NOMO-1 treated with DMSO at 0.1 percent for 48 hours (cell line): Measurements from ENCODE around the gene LHPP.
"Not testable (repeated sequence)": the region's sequence is repeated elsewhere in the genome, so short reads cannot be mapped to it uniquely, and the experiment has no call there.

Experiments used
- DNase-seq: peaks from one replicate; lab custom pipeline; 2025; ENCODE audit not compliant: unreplicated experiment; lab: John Stamatoyannopoulos, UW

Gene LHPP, protein sequence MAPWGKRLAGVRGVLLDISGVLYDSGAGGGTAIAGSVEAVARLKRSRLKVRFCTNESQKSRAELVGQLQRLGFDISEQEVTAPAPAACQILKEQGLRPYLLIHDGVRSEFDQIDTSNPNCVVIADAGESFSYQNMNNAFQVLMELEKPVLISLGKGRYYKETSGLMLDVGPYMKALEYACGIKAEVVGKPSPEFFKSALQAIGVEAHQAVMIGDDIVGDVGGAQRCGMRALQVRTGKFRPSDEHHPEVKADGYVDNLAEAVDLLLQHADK

DNA sequence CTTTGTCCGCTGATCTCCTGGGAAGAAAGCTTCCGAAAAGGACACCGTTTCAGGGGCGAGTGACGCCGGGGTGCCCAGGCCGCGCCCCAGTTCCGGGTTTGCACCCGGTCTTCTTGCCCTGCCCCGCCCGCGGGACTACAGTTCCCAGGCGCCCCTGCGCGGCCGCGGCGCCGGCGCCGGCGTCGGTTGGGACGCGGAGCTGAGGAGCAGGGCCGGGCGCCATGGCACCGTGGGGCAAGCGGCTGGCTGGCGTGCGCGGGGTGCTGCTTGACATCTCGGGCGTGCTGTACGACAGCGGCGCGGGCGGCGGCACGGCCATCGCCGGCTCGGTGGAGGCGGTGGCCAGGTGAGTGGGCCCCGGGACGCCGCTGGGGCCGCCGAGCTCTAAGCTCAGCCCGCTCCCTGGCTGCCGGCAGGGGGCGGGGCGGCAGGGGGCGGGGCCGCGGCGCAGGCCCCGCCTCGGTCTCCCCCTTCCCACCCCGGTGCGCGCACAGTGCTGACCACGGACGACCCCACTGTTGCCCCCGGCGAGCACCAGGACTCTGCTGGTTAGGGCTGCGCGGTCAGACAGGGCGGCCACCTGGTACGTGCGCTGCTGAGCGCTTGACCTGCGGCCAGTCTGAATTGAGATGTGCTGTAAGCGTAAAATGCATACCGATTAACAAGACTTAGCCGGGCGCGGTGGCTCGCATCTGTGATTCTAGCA, at the start of gene LHPP:
Gene LHPP (plus strand): TSS at position 182 of the 706 bp plus-strand sequence. CDS start 40 bp downstream, at position 222.
- DNase-seq, result peak; percentile 81

DNA sequence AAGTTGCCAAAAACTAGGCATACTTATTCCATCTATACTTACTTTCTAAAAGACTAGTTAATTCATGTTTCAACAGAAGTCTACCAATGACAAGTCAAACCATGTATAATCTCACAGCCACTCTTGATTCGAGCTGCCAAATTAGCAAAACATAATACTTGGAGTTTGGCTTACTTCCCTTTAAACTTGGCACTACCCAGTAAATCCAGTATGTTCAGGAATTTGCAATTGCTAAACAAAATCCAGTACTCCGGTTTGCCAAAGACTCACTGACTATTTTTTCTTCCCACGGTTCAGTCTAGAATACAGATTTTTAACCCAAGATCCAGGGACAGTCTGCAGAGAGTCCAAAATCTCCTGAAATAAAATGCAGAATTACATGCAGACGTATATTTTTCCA, 47.5 kb upstream of the LHPP start:
- DNase-seq, result no peak

DNA sequence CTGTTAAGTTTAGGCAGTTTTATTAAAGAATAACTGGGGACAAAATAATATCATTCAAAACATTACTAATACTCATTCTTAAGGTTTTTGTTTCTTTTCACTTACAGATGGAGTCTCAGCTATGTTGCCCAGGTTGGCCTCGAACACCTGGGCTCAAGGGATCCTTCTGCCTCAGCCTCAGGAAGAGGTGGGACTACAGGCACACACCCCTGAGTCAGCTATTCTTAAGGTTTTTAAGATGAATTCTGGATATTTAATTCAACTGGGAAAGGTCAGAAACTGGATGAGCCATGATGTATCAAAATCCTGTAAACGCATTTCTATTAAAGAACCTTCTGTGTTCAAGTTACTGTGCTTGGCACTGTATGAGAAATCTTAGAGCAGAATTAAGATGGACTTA, 46.4 kb upstream of the LHPP start:
- no peak for DNase-seq

DNA sequence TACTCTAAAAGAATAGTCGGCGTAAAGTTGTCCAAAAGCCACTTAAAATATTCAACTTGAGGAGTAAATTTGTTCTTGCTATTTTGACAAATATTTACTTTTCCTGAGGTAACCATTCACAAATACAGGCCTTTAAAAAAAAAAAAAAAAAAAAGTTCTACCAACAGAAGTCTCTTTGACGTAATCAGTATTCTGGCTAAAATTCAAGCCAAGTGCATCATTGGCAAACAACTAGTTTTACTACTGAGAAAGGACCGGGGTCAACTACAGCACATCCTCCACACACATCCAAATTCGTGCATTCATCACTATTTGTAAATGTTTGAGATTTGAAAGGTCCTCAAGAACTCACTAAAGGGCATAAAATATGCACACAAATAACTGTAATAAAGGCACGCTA, 44.9 kb upstream of the LHPP start:
- no peak for DNase-seq

DNA sequence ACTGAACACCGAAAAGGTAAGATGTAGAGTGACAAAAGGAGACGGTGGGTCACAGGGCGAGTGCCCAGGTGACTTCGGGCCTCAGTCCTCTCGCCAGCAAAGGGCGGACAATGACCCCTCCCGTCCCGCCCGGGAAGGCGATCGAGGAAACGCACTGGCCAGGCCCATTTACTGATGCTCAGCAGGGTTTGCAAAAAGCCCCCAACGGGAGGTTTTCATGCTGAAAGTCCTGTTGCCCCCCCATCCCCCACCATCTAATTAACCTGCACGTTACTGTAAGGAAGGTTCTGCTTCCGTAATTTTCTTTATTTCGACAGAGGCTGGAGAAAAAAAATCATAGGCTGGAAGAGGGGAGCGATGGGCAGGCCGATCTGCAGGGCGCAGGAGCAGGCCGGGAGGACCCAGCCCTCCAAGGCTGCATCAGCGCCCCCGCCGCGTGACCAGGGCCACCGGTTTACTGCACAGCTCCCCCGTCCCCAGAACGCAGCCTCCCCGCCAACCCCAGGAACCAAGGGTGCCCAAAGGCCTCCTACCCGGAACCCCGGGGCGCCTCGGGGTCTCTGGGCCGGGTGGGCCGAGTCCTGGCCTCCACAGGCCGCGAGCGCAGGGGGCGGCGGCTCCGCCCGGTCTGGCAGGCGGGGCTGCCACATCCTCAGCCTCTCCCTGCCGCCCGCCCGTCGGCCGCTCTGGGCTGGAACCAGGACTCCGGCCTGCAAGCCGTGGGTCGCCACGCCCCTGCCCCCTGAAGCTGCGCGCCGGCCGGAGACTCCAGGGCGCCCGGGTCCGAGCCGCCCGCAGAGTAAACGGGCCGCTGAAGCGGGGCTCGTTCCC, 43.5 kb upstream of the LHPP start:
- peak; percentile 42 for DNase-seq

DNA sequence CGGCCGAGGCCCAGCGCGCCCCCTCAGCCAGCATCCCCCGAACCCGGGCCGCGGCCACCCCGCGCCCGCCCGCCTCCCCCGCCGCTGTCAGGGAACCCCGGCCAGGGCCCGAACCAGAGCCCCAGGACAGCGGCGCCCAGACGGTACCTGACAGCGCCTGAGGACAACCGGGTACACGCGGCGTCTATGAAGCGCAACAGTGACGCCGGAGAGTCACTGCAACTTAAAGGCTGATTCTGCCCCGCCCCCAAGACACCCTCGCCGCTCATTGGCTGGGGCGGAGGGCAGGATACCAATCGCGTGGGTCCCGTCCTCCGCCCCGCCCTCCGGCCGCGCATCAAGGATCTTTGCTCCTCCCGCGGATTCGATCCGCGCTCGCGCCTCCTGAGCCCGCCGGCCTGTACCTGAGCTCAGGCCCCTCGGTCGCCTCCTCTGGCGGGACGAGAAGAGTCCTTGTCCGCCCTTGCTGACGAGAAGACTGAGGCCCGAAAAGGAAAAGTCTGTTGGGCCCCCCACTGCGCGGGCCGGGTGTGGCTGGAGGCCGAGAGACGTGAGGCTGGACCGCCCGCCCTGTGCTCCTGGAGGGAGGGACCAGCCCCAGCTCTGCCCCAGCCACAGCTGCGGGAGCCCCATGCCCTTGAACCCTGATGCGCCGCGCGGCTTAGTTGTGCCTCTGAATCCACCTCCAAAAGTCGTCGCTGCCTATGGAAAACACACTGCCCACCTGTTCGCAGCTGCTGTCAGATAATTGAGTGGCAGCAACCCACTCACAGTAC, 42.7 kb upstream of the LHPP start, which contains the start of gene OAT:
Gene OAT (minus strand): TSS at position 198 of the 776 bp plus-strand sequence. CDS start 6,752 bp downstream, outside the sequence.
- peak; percentile 94 for DNase-seq

DNA sequence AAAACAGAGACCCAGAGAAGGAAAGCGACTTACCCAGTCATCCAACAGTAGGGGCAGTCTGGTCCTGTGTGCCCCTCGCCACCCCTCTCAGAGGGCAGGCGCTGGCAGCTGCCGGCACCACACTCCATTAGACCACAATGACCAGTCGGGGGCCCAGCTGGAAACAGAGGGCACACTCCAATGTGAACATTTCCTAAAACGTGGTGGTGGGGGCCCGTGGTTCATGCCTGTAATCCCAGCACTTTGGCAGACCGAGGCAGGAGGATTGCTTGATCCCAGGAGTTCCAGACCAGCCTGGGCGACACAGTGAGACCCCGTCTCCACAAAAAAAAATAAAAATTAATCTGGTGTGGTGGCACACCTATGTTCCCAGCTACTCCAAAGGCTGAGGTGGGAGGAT, 42.0 kb upstream of the LHPP start:
- no peak for DNase-seq

DNA sequence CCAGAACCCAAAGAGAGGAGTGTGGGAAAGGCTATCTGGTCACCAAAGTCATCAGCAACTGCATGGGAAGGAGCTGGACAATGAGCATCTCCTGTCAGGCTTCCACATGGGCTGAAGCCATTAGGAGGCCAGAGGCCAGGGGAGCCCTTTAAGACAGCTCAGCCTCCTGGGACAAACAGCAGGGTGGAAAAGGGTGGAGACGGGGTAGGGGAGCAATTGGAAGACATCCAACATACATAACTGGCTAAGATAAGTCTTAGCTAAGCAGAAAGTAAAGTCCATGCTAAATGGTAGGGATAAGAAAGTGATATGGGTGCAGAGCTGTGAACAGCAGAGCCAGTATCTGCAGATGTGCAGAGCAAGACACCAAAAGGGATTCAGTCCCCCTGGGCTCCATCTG, 41.4 kb upstream of the LHPP start:
- DNase-seq, result no peak

DNA sequence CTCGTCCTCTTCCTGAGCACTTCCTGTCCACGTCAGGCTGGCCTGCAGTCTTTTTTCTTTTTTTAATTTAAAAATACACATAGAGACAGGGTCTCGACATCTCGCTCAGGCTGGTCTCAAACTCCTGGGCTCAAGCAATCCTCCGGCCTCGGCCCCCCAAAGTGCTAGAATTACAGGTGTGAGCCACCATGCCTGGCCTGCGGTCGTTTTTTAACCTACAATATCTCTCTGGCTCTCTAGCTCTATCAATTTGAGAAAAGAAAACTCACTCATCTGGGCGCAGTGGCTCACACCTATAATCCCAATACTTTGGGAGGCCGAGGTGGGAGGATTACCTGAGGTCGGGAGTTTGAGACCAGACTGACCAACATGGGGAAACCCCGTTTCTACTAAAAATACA, 38.9 kb upstream of the LHPP start:
- DNase-seq, result no peak

DNA sequence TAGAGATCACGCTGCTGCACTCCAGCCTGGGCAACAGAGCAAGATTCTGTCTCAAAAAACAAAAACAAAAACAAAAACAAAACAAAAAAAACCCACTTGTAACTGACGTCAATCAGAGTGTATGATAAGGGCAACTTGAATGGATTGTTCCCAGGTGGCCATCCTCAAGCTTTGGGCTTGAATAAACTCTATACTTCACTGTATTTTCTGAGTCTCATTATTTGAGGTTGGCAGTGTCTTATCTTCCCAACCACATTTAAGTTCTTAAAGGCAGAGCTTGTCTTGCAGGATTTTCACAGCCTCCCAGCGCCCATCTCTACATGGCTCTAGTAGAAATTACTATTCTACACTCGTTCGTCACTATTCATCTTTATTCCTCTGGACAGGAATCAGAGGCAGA, 37.8 kb upstream of the LHPP start:
- DNase-seq, result no peak

DNA sequence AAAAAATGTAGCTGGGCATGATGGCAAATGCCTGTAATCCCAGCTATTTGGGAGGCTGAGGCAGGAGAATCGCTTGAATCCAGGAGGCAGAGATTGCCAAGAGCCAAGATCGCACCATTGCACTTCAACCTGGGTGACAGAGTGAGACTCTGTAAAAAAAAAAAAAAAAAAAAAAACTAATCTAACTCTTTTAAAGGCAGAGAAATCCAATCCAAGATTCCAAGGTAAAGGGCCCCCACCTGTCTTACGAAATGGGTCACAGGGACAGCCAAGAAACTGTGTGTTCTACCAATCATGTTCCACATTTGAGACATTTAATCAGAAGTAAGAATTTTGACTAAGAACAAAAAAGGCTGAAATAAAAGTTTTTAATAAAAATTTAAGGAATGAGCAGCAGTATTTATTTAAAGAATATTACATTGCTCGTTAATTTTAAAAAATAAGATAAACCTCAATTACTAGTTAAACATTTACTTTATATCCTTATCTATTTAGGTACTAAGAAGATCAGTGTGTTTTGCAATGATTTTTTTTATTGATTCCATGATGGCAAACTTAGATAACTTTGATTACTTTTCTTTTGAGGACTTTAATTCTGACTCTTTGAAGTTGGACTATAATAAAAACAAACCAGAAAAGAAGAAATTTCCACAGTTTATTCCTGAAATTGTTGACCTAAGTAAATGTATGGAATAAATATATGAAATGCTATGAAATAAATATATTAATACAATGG, 36.2 kb upstream of the LHPP start:
- DNase-seq, result no peak

DNA sequence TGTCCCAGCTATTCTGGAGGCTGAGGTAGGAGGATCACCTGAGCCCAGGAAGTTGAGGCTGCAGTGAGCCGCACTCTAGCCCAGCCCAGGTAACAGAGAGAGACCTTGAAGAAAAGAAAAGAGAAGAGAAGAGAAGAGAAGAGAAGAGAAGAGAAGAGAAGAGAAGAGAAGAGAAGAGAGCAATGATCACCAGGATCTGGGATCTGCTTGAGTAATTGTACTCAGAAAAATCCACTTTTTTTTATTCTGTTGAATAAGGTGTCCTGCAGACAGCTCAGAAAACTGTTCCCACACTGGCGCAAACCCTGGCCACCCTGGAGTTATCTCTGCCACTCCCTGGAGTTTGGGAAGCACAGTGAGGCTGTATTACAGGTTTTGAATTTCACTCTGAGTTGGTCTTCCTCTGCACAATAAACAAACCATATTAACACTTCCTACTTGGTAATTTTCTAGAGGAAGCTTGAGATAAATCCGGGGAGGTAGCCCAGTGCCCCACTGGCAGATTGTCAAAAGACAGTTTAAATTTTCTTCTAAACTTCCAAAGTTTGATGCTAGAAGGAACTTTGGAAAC, 33.3 kb upstream of the LHPP start:
- no peak for DNase-seq

DNA sequence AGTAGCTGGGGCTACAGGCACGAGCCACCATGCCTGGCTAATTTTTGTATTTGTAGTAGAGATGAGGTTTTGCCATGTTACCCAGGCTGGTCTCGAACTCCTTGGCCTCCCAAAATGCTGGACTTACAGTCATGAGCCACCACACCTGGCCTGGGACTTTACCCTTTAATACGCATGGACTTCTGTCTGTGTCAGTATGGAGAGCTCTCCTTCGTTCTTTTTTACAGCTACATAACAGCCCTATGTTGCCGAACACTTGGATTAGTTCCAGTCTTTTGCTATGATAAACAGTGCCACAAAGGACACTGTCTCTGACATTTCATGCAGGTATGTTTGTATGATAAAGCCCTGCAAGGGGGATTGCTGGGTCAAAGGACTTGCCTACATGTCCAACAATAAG, 32.0 kb upstream of the LHPP start:
- no peak for DNase-seq

DNA sequence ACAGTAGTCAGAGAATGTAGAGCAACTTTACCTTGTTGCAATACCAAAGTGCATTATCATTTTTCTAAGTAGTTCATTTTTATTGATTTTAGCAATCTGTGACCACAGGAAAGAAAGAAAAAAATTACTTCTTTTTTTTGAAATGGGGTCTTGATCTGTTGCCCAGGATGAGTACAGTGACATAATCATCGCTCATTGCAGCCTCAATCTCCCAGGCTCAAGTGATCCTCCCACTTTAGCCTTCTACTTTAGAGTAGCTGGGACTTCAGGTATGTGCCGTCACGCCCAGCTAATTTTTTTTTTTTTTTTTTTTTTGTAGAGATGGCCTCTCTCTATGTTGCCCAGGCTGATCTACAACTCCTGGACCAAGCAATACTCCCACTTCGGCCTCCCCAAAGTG, 31.5 kb upstream of the LHPP start:
- DNase-seq, result no peak

DNA sequence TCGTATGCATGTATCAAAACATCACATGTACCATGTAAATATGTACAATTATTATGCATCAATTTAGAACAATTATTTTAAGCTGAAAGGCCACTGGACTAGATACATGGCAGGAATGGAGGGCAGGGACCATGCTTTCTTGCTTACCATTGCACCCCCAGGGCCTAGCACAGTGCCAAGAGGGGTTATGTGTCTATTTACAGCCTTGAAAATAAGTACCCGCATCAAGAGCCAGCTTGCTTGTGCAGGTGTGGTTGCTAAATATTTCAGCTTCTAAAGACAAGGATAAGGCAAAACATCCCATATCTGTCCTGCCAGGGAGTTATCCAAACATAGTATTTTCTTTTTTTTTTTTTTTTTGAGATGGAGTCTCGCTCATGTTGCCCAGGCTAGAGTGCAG, 28.2 kb upstream of the LHPP start:
- DNase-seq, result no peak

DNA sequence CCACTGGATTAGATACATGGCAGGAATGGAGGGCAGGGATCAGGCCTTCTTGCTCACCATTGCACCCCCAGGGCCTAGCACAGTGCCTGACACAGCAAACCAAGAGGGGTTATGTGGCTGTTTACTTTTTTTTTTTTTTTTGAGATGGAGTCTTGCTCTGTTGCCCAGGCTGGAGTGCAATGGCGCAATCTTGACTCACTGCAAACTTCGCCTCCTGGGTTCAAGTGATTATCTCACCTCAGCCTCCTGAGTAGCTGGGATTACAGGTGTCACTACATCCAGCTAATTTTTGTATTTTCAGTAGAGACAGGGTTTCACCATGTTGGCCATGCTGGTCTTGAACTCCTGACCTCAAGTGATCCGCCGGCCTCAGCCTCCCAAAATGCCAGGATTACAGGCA, 25.9 kb upstream of the LHPP start:
- DNase-seq, result not testable (repeated sequence)

DNA sequence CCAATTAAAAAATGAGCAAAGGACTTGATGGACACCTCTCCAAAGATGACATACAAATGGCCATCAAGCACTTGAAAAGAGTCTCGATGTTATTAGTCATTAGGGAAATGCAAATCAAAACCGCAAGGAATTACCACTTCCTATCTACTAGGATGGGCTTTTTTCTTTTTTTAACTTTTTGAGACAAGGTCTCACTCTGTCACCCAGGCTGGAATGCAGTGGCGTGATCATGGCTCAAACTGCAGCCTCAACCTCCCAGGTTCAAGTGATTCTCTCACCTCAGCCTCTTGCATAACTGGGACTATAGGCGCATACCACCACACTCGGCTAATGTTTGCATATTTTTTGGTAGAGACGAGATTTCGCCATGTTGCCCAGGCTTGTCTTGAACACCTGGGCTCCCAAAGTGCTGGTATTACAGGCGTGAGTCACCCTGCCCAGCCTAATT, 25.4 kb upstream of the LHPP start:
- DNase-seq, result peak; percentile 36

DNA sequence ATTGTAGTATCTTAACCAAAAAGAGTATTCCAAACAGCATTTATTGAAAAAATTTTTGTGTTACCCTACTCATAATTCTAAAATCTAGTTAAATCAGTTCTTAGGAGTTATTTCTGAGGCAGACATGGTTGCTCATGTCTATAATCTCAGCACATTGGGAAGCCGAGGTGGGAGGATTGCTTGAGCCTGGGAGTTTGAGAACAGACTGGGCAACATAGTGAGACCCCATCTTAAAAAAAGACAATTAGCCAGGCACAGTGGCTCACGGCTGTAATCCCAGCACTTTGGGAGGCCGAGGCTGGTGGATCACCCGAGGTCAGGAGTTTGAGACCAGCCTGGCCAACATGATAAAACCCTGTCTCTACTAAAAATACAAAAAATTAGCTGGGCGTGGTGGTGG, 19.9 kb upstream of the LHPP start:
- DNase-seq, result not testable (repeated sequence)

DNA sequence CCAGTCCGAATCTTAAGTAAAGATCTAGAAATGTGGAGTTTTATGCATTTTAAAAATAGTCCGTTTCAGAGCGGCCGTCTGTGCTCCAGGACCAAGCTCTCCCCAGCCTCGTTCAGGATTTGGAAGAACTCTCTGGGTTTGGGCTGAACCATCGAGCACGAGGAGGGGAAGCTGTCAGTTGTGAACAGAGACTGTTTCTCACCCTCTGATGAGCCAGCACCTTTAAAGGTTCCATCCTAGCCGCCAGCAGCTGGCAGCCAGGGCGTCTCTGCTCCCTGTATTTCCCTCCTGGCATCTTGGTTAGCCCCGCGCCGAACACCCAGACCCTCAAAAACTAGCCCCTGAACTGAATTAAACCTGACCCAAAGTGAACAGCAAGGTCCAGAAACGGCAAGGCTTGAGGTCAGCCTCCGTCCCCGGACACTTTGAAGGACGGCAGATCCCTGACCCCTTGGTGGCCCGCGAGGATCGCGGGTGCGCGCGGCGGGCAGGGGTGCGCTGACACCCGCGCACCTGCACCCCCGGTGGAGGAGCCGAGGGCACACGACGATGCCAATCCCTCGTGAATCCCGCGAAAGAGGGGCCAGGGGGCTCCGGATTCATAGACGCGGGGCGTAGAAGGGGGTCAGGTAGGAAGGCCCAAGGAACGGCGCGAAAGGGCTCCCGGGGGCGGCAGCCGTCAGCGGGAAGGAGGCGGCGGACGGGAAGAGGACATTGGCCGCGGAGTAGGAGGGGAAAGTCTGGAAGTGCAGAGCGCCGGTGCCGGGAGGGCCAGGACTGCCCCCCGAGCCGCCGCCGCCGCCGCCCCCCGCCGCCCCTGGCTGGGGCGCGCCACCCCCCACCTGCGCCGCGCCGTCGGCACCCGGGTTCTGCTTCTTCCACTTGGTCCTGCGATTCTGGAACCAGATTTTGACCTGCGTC, 14.5 kb upstream of the LHPP start:
- no peak for DNase-seq
